A673 (cell line): Measurements from ENCODE around the gene SMS. TPM values are rescaled to one million over a fixed set of nuclear protein-coding genes. Genes with fewer than 3 reads are reported as not detected.

Experiments
- BruUV-seq: library from RNA; stranded (reverse); fragments of 400-500 nt; replicated peaks from 2 replicates; lab custom pipeline; 2021; lab: Mats Ljungman, UMichigan
- CTCF ChIA-PET: fragments of 300-600 bp; sonication (Branson Sonifier 250); formaldehyde crosslinking; loops from one replicate; lab custom pipeline; 2022; ENCODE audit warnings: antibody characterized with exemption; lab: Charles Lee
- POLR2A ChIA-PET: fragments of 300-600 bp; sonication (Branson Sonifier 250); formaldehyde crosslinking; loops from one replicate; lab custom pipeline; 2022; ENCODE audit warnings: antibody characterized with exemption; ENCODE audit not compliant: low non-redundant PET; lab: Charles Lee
- DNase-seq: peaks from one replicate; pipeline ENCODE4 v3.0.0-alpha.2; 2015; ENCODE audit warnings: low spot score
- H3K27ac ChIP-seq: fragments of 200-600 bp; sonication (generic); 2 replicates; pipeline ENCODE4 v1.5.1; 2016; ENCODE audit warnings: mixed run types, low read depth, mild to moderate bottlenecking, mixed read lengths, antibody characterized with exemption, low read length; ENCODE audit not compliant: poor library complexity, severe bottlenecking
- H3K27me3 ChIP-seq: fragments of 200-600 bp; sonication (generic); replicated peaks from 2 replicates; pipeline ENCODE4 v1.6.1; 2017; ENCODE audit warnings: mixed run types, low read depth, mild to moderate bottlenecking, mixed read lengths, antibody characterized with exemption, low read length; ENCODE audit not compliant: insufficient read depth, poor library complexity
- H3K36me3 ChIP-seq: fragments of 200-600 bp; sonication (generic); 2 replicates; pipeline ENCODE4 v1.6.1; 2016; ENCODE audit warnings: mixed run types, mild to moderate bottlenecking, mixed read lengths, antibody characterized with exemption, low read length; ENCODE audit not compliant: insufficient read depth, poor library complexity, severe bottlenecking
- H3K4me1 ChIP-seq: fragments of 200-600 bp; sonication (generic); 2 replicates; pipeline ENCODE4 v1.6.1; 2017; ENCODE audit warnings: mixed run types, mild to moderate bottlenecking, mixed read lengths, antibody characterized with exemption, low read length; ENCODE audit not compliant: insufficient read depth, poor library complexity, severe bottlenecking
- H3K4me3 ChIP-seq: fragments of 200-600 bp; sonication (generic); 2 replicates; pipeline ENCODE4 v1.5.1; 2016; ENCODE audit warnings: low read depth, mixed run types, mild to moderate bottlenecking, mixed read lengths, low read length; ENCODE audit not compliant: poor library complexity, severe bottlenecking
- H3K9me3 ChIP-seq: fragments of 200-600 bp; sonication (generic); 2 replicates; pipeline ENCODE4 v1.6.1; 2016; ENCODE audit warnings: mixed run types, low read depth, mild to moderate bottlenecking, mixed read lengths, antibody characterized with exemption, low read length; ENCODE audit not compliant: poor library complexity, severe bottlenecking
- CTCF ChIP-seq: fragments of 300-800, 200-600 bp; sonication (generic); conservative IDR thresholded peaks from 2 replicates; pipeline ENCODE4 v1.5.1; 2017; ENCODE audit warnings: low read depth, mild to moderate bottlenecking, antibody characterized with exemption, low read length, moderate library complexity, mixed read lengths
- EZH2 ChIP-seq: fragments of 200-600 bp; sonication (generic); IDR thresholded peaks from 2 replicates; pipeline ENCODE4 v1.6.1; 2017; ENCODE audit warnings: borderline replicate concordance, low read depth, mild to moderate bottlenecking, mixed read lengths, antibody characterized with exemption, low read length; ENCODE audit not compliant: poor library complexity, severe bottlenecking
- intact Hi-C: fragments of 100-400 bp; cut with micrococcal nuclease; formaldehyde crosslinking; loops from one replicate; pipeline ENCODE4 v1.10.0; 2022; ENCODE audit not compliant: unreplicated experiment
- total RNA-seq: library from RNA; stranded (reverse); gene quantifications from 2 replicates; pipeline ENCODE4 v1.2.3, GENCODE V29; 2021

The SMS gene
- total RNA-seq, 1 experiment from 2014 or later: 108 TPM

- no peak overlapping the region for H3K4me3 ChIP-seq
- TF ChIP-seq EZH2 (no peak), CTCF (no peak)
- intact Hi-C loops: no loop called here
- no peak for DNase-seq
- H3K27ac ChIP-seq: no peak overlapping the region
- ChIA-PET POLR2A (no interaction called here), CTCF (no interaction called here)
- no peaks in the 10 kb centered on the region for H3K4me1 ChIP-seq
- no peaks in the 10 kb centered on the region for H3K9me3 ChIP-seq
- H3K36me3 ChIP-seq: peaks cover 4% of the 10 kb centered on the region
- no TSS peak for BruUV-seq
- no peaks in the 10 kb centered on the region for H3K27me3 ChIP-seq
These were observed 52.8 kb downstream of the SMS start for GRCh38 chrX:21993265-21993664.

GRCh38 chrX:21996872-21997455 lies 56.5 kb downstream of the SMS start:
- peaks cover 4% of the 10 kb centered on the region for H3K36me3 ChIP-seq
- intact Hi-C loops: no loop called here
- no peak overlapping the region for H3K4me3 ChIP-seq
- ChIA-PET CTCF (interaction anchor here (1.6 kb wide), 1 partner anchor 12 kb away, joined by 4 read pairs; no protein-coding TSS in a partner anchor), POLR2A (no interaction called here)
- H3K27me3 ChIP-seq: no peaks in the 10 kb centered on the region
- BruUV-seq: no TSS peak
- DNase-seq: peak; percentile 71
- peak overlapping the region; percentile 62 for H3K27ac ChIP-seq
- TF ChIP-seq CTCF (no peak), EZH2 (no peak)
- no peaks in the 10 kb centered on the region for H3K9me3 ChIP-seq
- H3K4me1 ChIP-seq: no peaks in the 10 kb centered on the region

- no peak for TF ChIP-seq CTCF
- no peak for TF ChIP-seq EZH2
- Histone ChIP-seq H3K27ac (no peak overlapping the region), H3K36me3 (peaks cover 4% of the 10 kb centered on the region), H3K4me1 (no peaks in the 10 kb centered on the region), H3K27me3 (no peaks in the 10 kb centered on the region), H3K4me3 (no peak overlapping the region), H3K9me3 (no peaks in the 10 kb centered on the region)
- no TSS peak for BruUV-seq
- ChIA-PET POLR2A (no interaction called here), CTCF (no interaction called here)
- DNase-seq: no peak
- intact Hi-C loops: no loop called here
These were observed 57.5 kb downstream of the SMS start for GRCh38 chrX:21998037-21998436.
